ENCODE results near the gene ZCCHC4. TPM values are rescaled to one million over a fixed set of nuclear protein-coding genes. Genes with fewer than 3 reads are reported as not detected.

ZCCHC4 gene
- total and polyA plus RNA-seq, 2 of the 4 experiments (the other 2 are of a cell fraction), result 7.9 to 8.1 TPM

DNA sequence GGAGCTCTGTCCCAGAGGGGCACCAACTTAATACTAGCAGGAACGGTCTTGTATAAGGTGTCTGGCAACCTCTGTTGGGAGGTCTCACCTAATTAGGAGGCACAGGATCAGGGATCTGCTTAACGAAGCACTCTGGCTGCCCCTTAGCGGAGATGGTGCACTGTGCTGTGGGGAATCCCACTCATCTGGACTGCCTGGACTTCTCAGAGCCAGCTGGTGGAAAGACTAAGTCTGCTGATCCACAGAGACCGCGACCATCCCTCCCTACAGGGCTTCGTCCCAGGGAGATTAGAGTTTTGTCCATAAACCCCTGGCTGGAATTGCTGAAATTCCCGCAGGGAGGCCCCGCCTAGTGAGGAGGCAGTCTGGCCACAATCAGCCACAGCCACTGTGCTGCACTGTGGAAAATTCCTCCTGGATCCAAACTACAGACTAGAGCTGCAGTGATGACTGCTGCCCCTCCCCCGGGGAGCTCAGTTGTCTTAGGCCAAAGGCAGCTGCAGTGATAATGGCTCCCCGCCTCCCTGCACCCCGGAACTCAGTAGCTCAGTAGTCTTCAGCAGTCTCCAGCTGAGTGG is 22.0 kb upstream of the ZCCHC4 start:
- WGBS, 2 experiments (ENCODE audit: extremely low coverage in 2 of 2, insufficient read length in 1 of 2), result 92% methylated on average over 5 of the region's 11 CpGs; no CpG with 5 or more reads in 1 of the 2 experiments
- H3K9me1 ChIP-seq (ENCODE audit: insufficient read depth, low read length), result no peaks in the 10 kb centered on the region
- H3K4me2 ChIP-seq (ENCODE audit: low read depth, low read length), result no peak overlapping the region
- no peak overlapping the region for H2BK15ac ChIP-seq (ENCODE audit: low read depth, low read length)
- intact Hi-C loops (cut with micrococcal nuclease) (no loop called here), in situ Hi-C loops (cut with MboI; ENCODE audit: low sequenced_read_pairs) (no loop called here), dilution Hi-C loops (cut with HindIII; ENCODE audit: low sequenced_read_pairs, unreplicated experiment) (no loop called here)
- no peak for TF ChIP-seq NFE2L2 (IDR thresholded peaks at IDR 0.05; ENCODE audit: low read depth, low read length)
- TF ChIP-seq SMC3 (IDR thresholded peaks at IDR 0.05; ENCODE audit: low read depth, low read length), result no peak
- TF ChIP-seq MXI1 (IDR thresholded peaks at IDR 0.05; ENCODE audit: borderline replicate concordance, low read depth, low read length), result no peak
- no peak for TF ChIP-seq RAD21 (IDR thresholded peaks at IDR 0.05; ENCODE audit: low read length)
- no peak for TF ChIP-seq CEBPB (IDR thresholded peaks at IDR 0.05; ENCODE audit: low read depth, low read length)
- TF ChIP-seq BHLHE40 (IDR thresholded peaks at IDR 0.05; ENCODE audit: low read depth, low read length), result no peak
- TF ChIP-seq, protein P1, sequence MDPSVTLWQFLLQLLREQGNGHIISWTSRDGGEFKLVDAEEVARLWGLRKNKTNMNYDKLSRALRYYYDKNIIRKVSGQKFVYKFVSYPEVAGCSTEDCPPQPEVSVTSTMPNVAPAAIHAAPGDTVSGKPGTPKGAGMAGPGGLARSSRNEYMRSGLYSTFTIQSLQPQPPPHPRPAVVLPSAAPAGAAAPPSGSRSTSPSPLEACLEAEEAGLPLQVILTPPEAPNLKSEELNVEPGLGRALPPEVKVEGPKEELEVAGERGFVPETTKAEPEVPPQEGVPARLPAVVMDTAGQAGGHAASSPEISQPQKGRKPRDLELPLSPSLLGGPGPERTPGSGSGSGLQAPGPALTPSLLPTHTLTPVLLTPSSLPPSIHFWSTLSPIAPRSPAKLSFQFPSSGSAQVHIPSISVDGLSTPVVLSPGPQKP (IDR thresholded peaks at IDR 0.05; ENCODE audit: borderline replicate concordance, low read depth, low read length), result no peak
- TF ChIP-seq POLR2A (IDR thresholded peaks at IDR 0.05; ENCODE audit: low read depth, low read length), result no peak
- H4K20me1 ChIP-seq (ENCODE audit: insufficient read depth, low read length), result no peaks in the 10 kb centered on the region
- DNase-seq, result no peak
- H3K18ac ChIP-seq (ENCODE audit: low read depth, low read length), result no peak overlapping the region
- H3K4me3 ChIP-seq (ENCODE audit: insufficient read depth, low read depth, low read length), result no peak overlapping the region
- H2BK5ac ChIP-seq (ENCODE audit: low read depth, low read length, poor library complexity, severe bottlenecking), result no peak overlapping the region
- H2AK9ac ChIP-seq (replicated peaks; ENCODE audit: low read depth, low read length, poor library complexity), result no peak overlapping the region
- ChIA-PET POLR2A (ENCODE audit: unreplicated experiment) (no interaction called here), CTCF (interaction anchor here (1.3 kb wide), 1 partner anchor 9 kb away, joined by 3 read pairs; no protein-coding TSS in a partner anchor)
- no peak overlapping the region for H3K14ac ChIP-seq (replicated peaks; ENCODE audit: low read depth, low read length)
- ATAC-seq (ENCODE audit: low read depth), result no peak
- H4K5ac ChIP-seq (ENCODE audit: low read depth, low read length), result no peak overlapping the region
- no peaks in the 10 kb centered on the region; the same call in 1 of the 2 replicates for H3K27me3 ChIP-seq (ENCODE audit: control insufficient read depth, insufficient read depth, low read length)
- no peak overlapping the region for H2AFZ ChIP-seq (replicated peaks; ENCODE audit: low read length, poor library complexity)
- no peak overlapping the region for H3K27ac ChIP-seq (ENCODE audit: insufficient read depth, low read length)
- H2BK120ac ChIP-seq (ENCODE audit: low read depth, low read length), result no peak overlapping the region
- H4K91ac ChIP-seq (ENCODE audit: insufficient read depth, low read depth, low read length), result no peak overlapping the region
- no peak overlapping the region for H2BK20ac ChIP-seq (ENCODE audit: low read depth, low read length)
- H3K79me1 ChIP-seq (ENCODE audit: low read depth in 1 of 2, low read length in 2 of 2), result no peaks in the 10 kb centered on the region
- no peak overlapping the region for H3K56ac ChIP-seq (ENCODE audit: extremely low read depth, insufficient read depth, low read length)
- no peak overlapping the region for H3K4ac ChIP-seq (ENCODE audit: low read depth, low read length)
- H3K9ac ChIP-seq (ENCODE audit: low read depth, low read length), result no peak overlapping the region
- no peaks in the 10 kb centered on the region for H3K36me3 ChIP-seq (ENCODE audit: control insufficient read depth, insufficient read depth, low read length)
- H3K23ac ChIP-seq (ENCODE audit: low read depth, low read length), result no peak overlapping the region
- no peaks in the 10 kb centered on the region for H3K4me1 ChIP-seq (ENCODE audit: control insufficient read depth, insufficient read depth, low read length)
- H3K9me3 ChIP-seq (ENCODE audit: control insufficient read depth, insufficient read depth, low read length), result no peaks in the 10 kb centered on the region
- H2AK5ac ChIP-seq (ENCODE audit: low read depth, low read length), result no peak overlapping the region
- BruUV-seq (replicated peaks), result no TSS peak
- no peak overlapping the region for H4K8ac ChIP-seq (ENCODE audit: low read depth in 2 of 2, low read length in 2 of 2)

Measured in IMR-90 (cell line).